ENCODE measurements around the gene PCDH8.
"Not testable (repeated sequence)": the region's sequence is repeated elsewhere in the genome, so short reads cannot be mapped to it uniquely, and the experiment has no call there.

Gene PCDH8

GRCh38 chr13:52850396-52851136 is 2.1 kb upstream of the PCDH8 start:
- peak; percentile 22 for DNase-seq

- no peak for DNase-seq
Measured at GRCh38 chr13:52850072-52850395, 1.6 kb upstream of the PCDH8 start.

GRCh38 chr13:52849291-52850071 is 1.0 kb upstream of the PCDH8 start:
- no peak for DNase-seq

GRCh38 chr13:52847682-52848432 is 583 bp downstream of the PCDH8 start:
- no peak for DNase-seq

GRCh38 chr13:52847322-52847681 is 1.1 kb downstream of the PCDH8 start:
- DNase-seq: no peak

- no peak for DNase-seq
Measured at GRCh38 chr13:52846567-52847321, 1.7 kb downstream of the PCDH8 start.

- peak; percentile 2 for DNase-seq
Measured at GRCh38 chr13:52845766-52846566, 2.5 kb downstream of the PCDH8 start.

- no peak for DNase-seq
Measured at GRCh38 chr13:52845334-52845761, 3.1 kb downstream of the PCDH8 start.

GRCh38 chr13:52844836-52845235 is 3.6 kb downstream of the PCDH8 start:
- no peak for DNase-seq

- no peak for DNase-seq
Measured at GRCh38 chr13:52842441-52842840, 6.0 kb downstream of the PCDH8 start.

- DNase-seq: no peak
Measured at GRCh38 chr13:52840066-52840465, 8.4 kb downstream of the PCDH8 start.

GRCh38 chr13:52838433-52839107 is 9.9 kb downstream of the PCDH8 start:
- DNase-seq: no peak

- no peak for DNase-seq
Measured at GRCh38 chr13:52837850-52838249, 10.6 kb downstream of the PCDH8 start.

- DNase-seq: no peak
Measured at GRCh38 chr13:52835071-52835839, 13.2 kb downstream of the PCDH8 start.

GRCh38 chr13:52833296-52833875 is 15.1 kb downstream of the PCDH8 start:
- DNase-seq: no peak

GRCh38 chr13:52832313-52832712 is 16.1 kb downstream of the PCDH8 start:
- DNase-seq: no peak

GRCh38 chr13:52830946-52831345 is 17.5 kb downstream of the PCDH8 start:
- no peak for DNase-seq

GRCh38 chr13:52827839-52828238 is 20.6 kb downstream of the PCDH8 start:
- no peak for DNase-seq

GRCh38 chr13:52817886-52818285 is 30.6 kb downstream of the PCDH8 start:
- not testable (repeated sequence) for DNase-seq

- no peak for DNase-seq
Measured at GRCh38 chr13:52815330-52815729, 33.1 kb downstream of the PCDH8 start.

All from CD4-positive, alpha-beta T cell treated with Interleukin-21 for 1 hour (primary cell).